GM23248 (cell line): ENCODE data around the gene SIK2. TPM values are rescaled to one million over a fixed set of nuclear protein-coding genes. Genes with fewer than 3 reads are reported as not detected.

Experiments used
- DNase-seq: peaks from one replicate; pipeline ENCODE4 v3.0.0-alpha.2; 2015
- H2AFZ ChIP-seq: fragments of 200-600 bp; sonication (generic); 2 replicates; pipeline ENCODE4 v1.6.1; 2016; ENCODE audit warnings: antibody characterized with exemption
- H3F3A ChIP-seq: fragments of 200-600 bp; sonication (generic); 2 replicates; pipeline ENCODE4 v1.6.1; 2016; ENCODE audit warnings: mild to moderate bottlenecking, antibody characterized with exemption, mixed run types; ENCODE audit not compliant: insufficient read depth
- H3K27ac ChIP-seq: fragments of 200-600 bp; sonication (generic); 2 replicates; pipeline ENCODE4 v1.5.1; 2016; ENCODE audit warnings: mild to moderate bottlenecking
- H3K27me3 ChIP-seq: fragments of 200-600 bp; sonication (generic); replicated peaks from 2 replicates; pipeline ENCODE4 v1.6.1; 2016; ENCODE audit warnings: mild to moderate bottlenecking; ENCODE audit not compliant: insufficient read depth
- H3K36me3 ChIP-seq: fragments of 200-600 bp; sonication (generic); 2 replicates; pipeline ENCODE4 v1.6.1; 2016; ENCODE audit warnings: low read depth, mild to moderate bottlenecking
- H3K4me1 ChIP-seq: fragments of 200-600 bp; sonication (generic); 2 replicates; pipeline ENCODE4 v1.6.1; 2016; ENCODE audit warnings: mild to moderate bottlenecking; ENCODE audit not compliant: insufficient read depth
- H3K4me2 ChIP-seq: fragments of 200-600 bp; sonication (generic); one replicate; pipeline ENCODE4 v1.6.1; 2016; ENCODE audit warnings: mild to moderate bottlenecking; ENCODE audit not compliant: unreplicated experiment
- H3K4me3 ChIP-seq: fragments of 200-600 bp; sonication (generic); 2 replicates; pipeline ENCODE4 v1.5.1; 2016; ENCODE audit warnings: mild to moderate bottlenecking
- H3K79me2 ChIP-seq: fragments of 200-600 bp; sonication (generic); 2 replicates; pipeline ENCODE4 v1.6.1; 2016; ENCODE audit warnings: mild to moderate bottlenecking; ENCODE audit not compliant: insufficient read depth
- H3K9ac ChIP-seq: fragments of 200-600 bp; sonication (generic); 2 replicates; pipeline ENCODE4 v1.6.1; 2016; ENCODE audit warnings: mild to moderate bottlenecking
- H3K9me2 ChIP-seq: fragments of 200-600 bp; sonication (generic); 2 replicates; pipeline ENCODE4 v1.6.1; 2016; ENCODE audit warnings: mixed run types, mild to moderate bottlenecking, moderate library complexity; ENCODE audit not compliant: insufficient read depth
- H3K9me3 ChIP-seq: fragments of 200-600 bp; sonication (generic); one replicate; pipeline ENCODE4 v1.6.1; 2017; ENCODE audit warnings: low read depth
- H4K20me1 ChIP-seq: fragments of 200-600 bp; sonication (generic); 2 replicates; pipeline ENCODE4 v1.6.0; 2016; ENCODE audit not compliant: insufficient read depth
- EZH2 ChIP-seq: fragments of 200-600 bp; sonication (generic); IDR thresholded peaks from 2 replicates; pipeline ENCODE4 v1.6.1; 2018; ENCODE audit warnings: antibody characterized with exemption, mild to moderate bottlenecking; ENCODE audit not compliant: insufficient read depth, poor library complexity, severe bottlenecking
- EZH2phosphoT487 ChIP-seq: fragments of 200-600 bp; sonication (generic); IDR thresholded peaks from 2 replicates; pipeline ENCODE4 v1.6.1; 2018; ENCODE audit warnings: antibody characterized with exemption, moderate library complexity, mild to moderate bottlenecking, low read depth; ENCODE audit not compliant: insufficient read depth
- WGBS, 2 experiments: methylation state at CpG; one replicate each; pipeline ENCODE4 v1.1.6; 2015 to 2017; ENCODE audit warnings: low lambda C conversion rate in 2 of 2, low coverage in 1 of 2; ENCODE audit errors: missing lambda C conversion rate in 2 of 2; 5-methylcytosine and 5-hydroxymethylcytosine counted together
- in situ Hi-C: fragments of 300-500 bp; cut with MboI; formaldehyde crosslinking; loops from 2 replicates; pipeline ENCODE4 v1.15.0; 2020
- polyA plus RNA-seq: library from polyadenylated mRNA; unstranded; fragments of >200 nt; fragmentation: Nextera tagmentation; extraction: Ambion mirVana; gene quantifications from 2 replicates; pipeline ENCODE4 v1.2.1, GENCODE V29; 2016
- total RNA-seq: library from RNA; depleted of rRNA; stranded (reverse); fragments of >200 nt; shearing (Covaris generic); gene quantifications from 2 replicates; pipeline ENCODE4 v1.2.3, GENCODE V29; 2014

SIK2 gene
- total and polyA plus RNA-seq, 2 experiments from 2014 or later, result 5.9 to 14.8 TPM

DNA sequence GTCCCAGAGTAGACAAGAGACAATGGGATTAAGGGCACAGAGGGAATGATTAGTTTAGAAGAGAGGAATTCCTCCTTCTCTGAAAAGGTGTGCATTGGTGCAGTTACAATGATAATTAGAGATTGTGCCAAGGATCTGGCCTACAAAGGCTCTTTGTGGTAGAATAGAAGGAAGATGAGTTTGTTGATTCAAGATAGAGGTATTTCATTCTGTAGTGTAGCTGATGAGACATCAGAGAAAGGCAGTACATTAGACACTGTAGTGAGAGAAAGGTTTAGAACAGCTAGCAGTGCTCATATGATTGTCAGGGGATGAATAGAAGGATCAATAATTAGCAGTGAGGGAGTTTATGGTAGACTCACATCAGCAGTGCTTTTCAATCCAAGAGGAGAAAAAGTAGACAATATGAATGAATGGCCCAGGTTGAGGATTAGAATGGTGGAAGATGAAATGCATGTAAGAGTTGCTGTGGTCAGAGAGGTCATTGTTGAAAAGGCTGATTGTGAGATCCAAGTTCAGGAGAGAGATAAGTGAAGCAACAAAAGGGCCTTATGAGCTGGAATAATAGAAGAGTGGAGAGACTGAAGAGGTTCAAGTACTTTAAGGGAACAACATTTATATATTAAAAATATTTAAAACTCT lies 28.9 kb downstream of the SIK2 start:
- Histone ChIP-seq H3K27ac (peak overlapping the region; percentile 60), H3F3A (peaks cover 72% of the 10 kb centered on the region), H3K4me3 (peak overlapping the region; percentile 27; the same call in 1 of the 2 replicates), H3K36me3 (peaks cover 12% of the 10 kb centered on the region; the same call in 1 of the 2 replicates), H3K4me1 (peaks cover 65% of the 10 kb centered on the region), H2AFZ (no peak overlapping the region), H3K9me2 (no peaks in the 10 kb centered on the region), H3K27me3 (no peaks in the 10 kb centered on the region), H3K9ac (no peak overlapping the region), H4K20me1 (no peaks in the 10 kb centered on the region), H3K9me3 (no peaks in the 10 kb centered on the region), H3K79me2 (peaks cover 53% of the 10 kb centered on the region), H3K4me2 (peak overlapping the region; percentile 73)
- in situ Hi-C loops, result loop anchor here (10.0 kb wide), 1 partner anchor 56 kb away; no protein-coding TSS in a partner anchor
- peak; percentile 51 for DNase-seq
- TF ChIP-seq EZH2phosphoT487 (no peak), EZH2 (no peak)

DNA sequence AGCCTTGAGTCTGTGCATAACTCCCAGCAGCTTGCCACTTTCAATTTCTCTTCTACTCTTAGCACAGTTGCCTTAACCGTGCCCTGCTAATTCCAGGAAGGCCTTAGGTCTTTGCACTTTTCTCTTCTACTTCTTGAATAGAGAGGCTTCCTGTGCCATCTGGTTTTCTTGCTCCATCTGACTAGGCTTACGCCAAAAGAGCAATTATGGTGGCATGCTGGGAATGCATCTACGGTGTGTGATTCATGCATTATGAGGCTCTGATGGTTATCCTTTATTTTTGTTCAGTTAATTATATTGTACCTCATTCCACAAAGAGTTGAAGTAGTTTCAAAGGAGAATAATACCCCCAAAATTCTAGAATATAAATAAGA lies 29.4 kb downstream of the SIK2 start:
- peak; percentile 89 for DNase-seq
- Histone ChIP-seq H3K9ac (no peak overlapping the region), H4K20me1 (no peaks in the 10 kb centered on the region), H3K9me2 (no peaks in the 10 kb centered on the region), H3K27me3 (no peaks in the 10 kb centered on the region), H3K9me3 (no peaks in the 10 kb centered on the region), H2AFZ (no peak overlapping the region), H3K79me2 (peaks cover 52% of the 10 kb centered on the region), H3K27ac (peak overlapping the region; percentile 60), H3F3A (peaks cover 77% of the 10 kb centered on the region), H3K36me3 (peaks cover 12% of the 10 kb centered on the region; the same call in 1 of the 2 replicates), H3K4me1 (peaks cover 70% of the 10 kb centered on the region), H3K4me2 (peak overlapping the region; percentile 73), H3K4me3 (peak overlapping the region; percentile 27; the same call in 1 of the 2 replicates)
- TF ChIP-seq EZH2 (no peak), EZH2phosphoT487 (no peak)
- in situ Hi-C loops, result loop anchor here (10.0 kb wide), 1 partner anchor 57 kb away; no protein-coding TSS in a partner anchor
- 15 to 16% methylated on average over 3 of the region's 3 CpGs for WGBS, 2 experiments

DNA sequence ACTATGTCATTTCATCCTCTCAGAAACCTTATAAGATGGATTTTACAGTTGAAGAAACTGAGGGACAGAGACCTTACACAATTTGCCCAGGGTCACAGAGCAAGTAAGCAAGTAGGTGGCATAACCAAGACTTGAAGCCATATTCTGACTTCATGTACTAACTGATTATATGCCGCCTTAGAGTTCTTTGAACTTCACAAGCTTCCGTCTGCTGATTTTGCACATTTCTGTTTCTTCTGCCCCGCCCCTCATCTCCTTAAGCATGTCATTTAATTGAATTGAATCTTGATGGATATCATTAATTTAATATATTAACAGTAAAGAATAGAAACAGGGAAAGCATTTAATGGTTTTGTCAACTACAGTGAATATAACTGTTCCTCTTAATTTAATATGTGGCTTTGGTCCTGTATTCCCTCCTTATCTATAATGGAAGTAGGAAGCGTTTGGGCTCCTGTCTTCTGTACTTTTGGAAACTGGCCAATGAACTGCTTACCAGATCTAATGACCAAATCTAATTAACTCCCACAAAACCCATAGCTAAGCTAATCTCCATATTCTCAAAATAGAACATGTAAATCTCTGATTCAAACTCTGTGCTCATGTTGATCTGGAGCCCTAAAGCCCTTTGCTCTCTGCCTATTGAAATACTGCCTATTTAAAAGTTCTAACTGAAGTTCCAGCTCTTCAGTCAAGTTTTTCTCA lies 30.4 kb downstream of the SIK2 start:
- WGBS, 2 experiments, result 90 to 93% methylated on average over 4 of the region's 4 CpGs

DNA sequence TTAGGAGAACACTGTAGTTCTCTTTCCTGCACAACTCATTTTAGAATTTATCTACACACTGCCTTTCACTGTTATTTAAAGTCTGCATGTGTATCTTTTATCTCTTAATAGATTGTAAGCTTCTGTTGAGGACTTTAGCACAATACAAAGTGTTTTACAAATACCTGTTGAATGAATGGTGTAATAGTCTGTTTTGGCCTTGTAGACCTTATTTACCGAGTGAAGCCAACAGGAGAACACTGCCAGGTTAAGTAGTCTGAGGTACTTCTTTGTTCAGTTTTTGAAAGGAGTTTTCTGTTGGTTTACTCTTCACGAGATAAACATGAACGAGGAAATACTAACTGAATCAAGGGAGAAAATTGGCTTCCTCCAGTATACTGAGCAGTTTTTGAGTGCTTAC lies 31.0 kb downstream of the SIK2 start:
- Histone ChIP-seq H3K4me1 (peaks cover 76% of the 10 kb centered on the region), H4K20me1 (no peaks in the 10 kb centered on the region), H3K79me2 (peaks cover 52% of the 10 kb centered on the region), H2AFZ (no peak overlapping the region), H3F3A (peaks cover 92% of the 10 kb centered on the region), H3K27me3 (no peaks in the 10 kb centered on the region), H3K4me2 (no peak overlapping the region), H3K36me3 (peaks cover 12% of the 10 kb centered on the region; the same call in 1 of the 2 replicates), H3K9me2 (no peaks in the 10 kb centered on the region), H3K9me3 (no peaks in the 10 kb centered on the region), H3K9ac (no peak overlapping the region), H3K27ac (no peak overlapping the region; the same call in 1 of the 2 replicates), H3K4me3 (no peak overlapping the region)
- WGBS, 2 experiments, result 96 to 97% methylated on average over 3 of the region's 3 CpGs
- in situ Hi-C loops, result loop anchor here (10.0 kb wide), 1 partner anchor 58 kb away; no protein-coding TSS in a partner anchor
- DNase-seq, result no peak
- no peak for TF ChIP-seq EZH2phosphoT487
- TF ChIP-seq EZH2, result no peak

More for the DNA sequence above, 30.4 kb downstream of the SIK2 start:
- Histone ChIP-seq H3K9me3 (no peaks in the 10 kb centered on the region), H4K20me1 (no peaks in the 10 kb centered on the region), H3K27me3 (no peaks in the 10 kb centered on the region), H3K79me2 (peaks cover 52% of the 10 kb centered on the region), H3F3A (peaks cover 86% of the 10 kb centered on the region), H3K9ac (no peak overlapping the region), H3K4me1 (peaks cover 76% of the 10 kb centered on the region), H3K4me2 (peak overlapping the region; percentile 73), H3K4me3 (no peak overlapping the region), H3K9me2 (no peaks in the 10 kb centered on the region), H3K27ac (peak overlapping the region; percentile 60; the same call in 1 of the 2 replicates), H3K36me3 (peaks cover 12% of the 10 kb centered on the region; the same call in 1 of the 2 replicates), H2AFZ (no peak overlapping the region)
- no peak for DNase-seq
- in situ Hi-C loops, result loop anchor here (10.0 kb wide), 1 partner anchor 58 kb away; no protein-coding TSS in a partner anchor
- TF ChIP-seq EZH2phosphoT487, result no peak
- no peak for TF ChIP-seq EZH2
